Large intestine (tissue), 3 donors: Measurements from ENCODE around the gene KDM4C. TPM values are rescaled to one million over a fixed set of nuclear protein-coding genes. Genes with fewer than 3 reads are reported as not detected.
A peak's percentile ranks its signal among the peaks of the same experiment; 100 is the strongest.
"Not testable (repeated sequence)": the region's sequence is repeated elsewhere in the genome, so short reads cannot be mapped to it uniquely, and the experiment has no call there.

ENCODE experiments used
- DNase-seq, 2 donors: peaks; one replicate each; pipeline versions ENCODE4 v3.0.0 to v3.0.0-alpha.2; 2013
- H3K27ac ChIP-seq: one replicate; pipeline ENCODE4 v1.5.1; 2013; ENCODE audit warnings: low read length
- H3K27me3 ChIP-seq: 2 replicates; pipeline ENCODE4 v1.6.1; 2013; ENCODE audit warnings: low read length; ENCODE audit not compliant: control insufficient read depth, insufficient read depth
- H3K36me3 ChIP-seq: 2 replicates; pipeline ENCODE4 v1.6.1; 2013; ENCODE audit warnings: low read length; ENCODE audit not compliant: control insufficient read depth, insufficient read depth
- H3K4me1 ChIP-seq: one replicate; pipeline ENCODE4 v1.6.1; 2013; ENCODE audit warnings: low read length; ENCODE audit not compliant: control insufficient read depth, insufficient read depth
- H3K4me3 ChIP-seq: one replicate; pipeline ENCODE4 v1.5.1; 2013; ENCODE audit warnings: low read length
- H3K9me3 ChIP-seq: one replicate; pipeline ENCODE4 v1.6.1; 2013; ENCODE audit warnings: mild to moderate bottlenecking, low read depth, low read length, moderate library complexity; ENCODE audit not compliant: control insufficient read depth
- WGBS: methylation state at CpG from one replicate; pipeline ENCODE4 v1.1.5; 2013; ENCODE audit warnings: low lambda C conversion rate; ENCODE audit not compliant: insufficient coverage; 5-methylcytosine and 5-hydroxymethylcytosine counted together
- polyA plus RNA-seq: library from polyadenylated mRNA; unstranded; fragments of 120-200 nt; gene quantifications from one replicate; pipeline ENCODE4 v1.2.1, GENCODE V29; 2013

Gene KDM4C
- polyA plus RNA-seq, 1 donor, result 27.2 TPM

GRCh38 chr9:6802926-6803325 is 45.2 kb downstream of the KDM4C start:
- H3K4me1 ChIP-seq, result no peaks in the 10 kb centered on the region
- H3K27ac ChIP-seq, result no peak overlapping the region
- H3K9me3 ChIP-seq, result peaks cover 13% of the 10 kb centered on the region
- DNase-seq, result peak in 1 of 2 donors; percentile 37
- WGBS, result no CpG with 5 or more reads among the region's 4 CpGs
- H3K4me3 ChIP-seq, result no peak overlapping the region
- H3K36me3 ChIP-seq, result peaks cover 5% of the 10 kb centered on the region
- no peaks in the 10 kb centered on the region for H3K27me3 ChIP-seq

DNA sequence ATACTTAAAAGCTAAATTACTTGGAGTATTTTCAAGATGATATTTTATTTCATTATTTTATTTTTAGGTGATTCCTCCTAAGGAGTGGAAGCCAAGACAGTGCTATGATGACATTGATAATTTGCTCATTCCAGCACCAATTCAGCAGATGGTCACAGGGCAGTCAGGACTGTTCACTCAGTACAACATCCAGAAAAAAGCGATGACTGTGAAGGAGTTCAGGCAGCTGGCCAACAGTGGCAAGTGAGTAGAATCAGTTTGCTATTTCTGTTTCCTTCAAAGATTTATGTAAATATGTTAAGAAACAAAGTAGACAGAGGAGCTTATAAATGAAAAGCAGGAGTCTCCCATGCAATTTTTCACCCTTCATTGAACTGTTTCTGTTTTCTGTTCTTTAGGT is 47.8 kb downstream of the KDM4C start:
- WGBS, result no CpG with 5 or more reads among the region's 1 CpG
- DNase-seq, result no peak

GRCh38 chr9:6806318-6806717 is 48.5 kb downstream of the KDM4C start:
- no CpG with 5 or more reads among the region's 6 CpGs for WGBS

More for the DNA sequence above, 47.8 kb downstream of the KDM4C start:
- Histone ChIP-seq H3K4me3 (no peak overlapping the region), H3K36me3 (peaks cover 5% of the 10 kb centered on the region), H3K4me1 (no peaks in the 10 kb centered on the region), H3K27me3 (no peaks in the 10 kb centered on the region), H3K27ac (no peak overlapping the region), H3K9me3 (peaks cover 7% of the 10 kb centered on the region)

DNA sequence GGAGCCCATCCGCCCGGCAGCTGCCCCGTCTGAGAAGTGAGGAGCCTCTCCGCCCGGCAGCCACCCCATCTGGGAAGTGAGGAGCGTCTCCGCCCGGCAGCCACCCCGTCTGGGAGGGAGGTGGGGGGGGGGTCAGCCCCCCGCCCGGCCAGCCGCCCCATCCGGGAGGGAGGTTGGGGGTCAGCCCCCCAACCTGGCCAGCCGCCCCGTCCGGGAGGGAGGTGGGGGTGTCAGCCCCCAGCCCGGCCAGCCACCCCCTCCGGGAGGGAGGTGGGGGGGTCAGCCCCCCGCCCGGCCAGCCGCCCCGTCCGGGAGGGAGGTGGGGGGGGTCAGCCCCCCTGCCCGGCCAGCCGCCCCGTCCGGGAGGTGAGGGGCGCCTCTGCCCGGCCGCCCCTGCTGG is 49.9 kb downstream of the KDM4C start:
- DNase-seq, H3K27me3 ChIP-seq, H3K4me3 ChIP-seq, H3K9me3 ChIP-seq, H3K4me1 ChIP-seq, H3K27ac ChIP-seq, H3K36me3 ChIP-seq: not testable (repeated sequence)
- WGBS, result no CpG with 5 or more reads among the region's 30 CpGs

More at GRCh38 chr9:6806318-6806717, 48.5 kb downstream of the KDM4C start:
- not testable (repeated sequence) for H3K4me1 ChIP-seq, H3K27ac ChIP-seq, H3K4me3 ChIP-seq, H3K9me3 ChIP-seq, H3K27me3 ChIP-seq, H3K36me3 ChIP-seq, DNase-seq

DNA sequence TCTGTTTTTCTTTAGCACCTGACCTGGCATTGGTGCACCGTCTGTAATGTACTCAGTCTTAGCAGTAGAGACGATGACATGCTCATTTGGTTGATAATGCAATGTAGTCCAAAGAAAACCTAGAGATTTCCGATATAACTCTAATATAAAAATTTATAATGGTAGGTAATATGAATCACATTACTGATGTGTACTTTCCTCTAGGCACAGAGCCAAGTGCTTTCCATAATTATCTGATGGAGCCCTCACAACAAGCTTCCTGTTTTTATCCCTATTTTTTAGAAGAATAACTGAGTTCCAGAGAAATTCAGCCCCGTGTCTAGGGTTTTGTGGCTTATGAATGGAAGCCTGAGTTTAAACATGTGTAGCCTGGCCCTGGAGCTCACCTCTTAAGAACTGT is 53.7 kb downstream of the KDM4C start:
- Histone ChIP-seq H3K9me3 (peaks cover 7% of the 10 kb centered on the region), H3K4me3 (no peak overlapping the region), H3K27ac (no peak overlapping the region), H3K36me3 (peaks cover 2% of the 10 kb centered on the region), H3K27me3 (no peaks in the 10 kb centered on the region), H3K4me1 (no peaks in the 10 kb centered on the region)
- WGBS, result 83% methylated on average over 1 of the region's 4 CpGs
- DNase-seq, result no peak

GRCh38 chr9:6816581-6816980 is 58.8 kb downstream of the KDM4C start:
- Histone ChIP-seq H3K36me3 (no peaks in the 10 kb centered on the region), H3K9me3 (no peaks in the 10 kb centered on the region), H3K4me1 (peaks cover 14% of the 10 kb centered on the region), H3K27me3 (no peaks in the 10 kb centered on the region), H3K4me3 (no peak overlapping the region), H3K27ac (no peak overlapping the region)
- 85% methylated on average over 2 of the region's 3 CpGs for WGBS
- DNase-seq, result no peak

DNA sequence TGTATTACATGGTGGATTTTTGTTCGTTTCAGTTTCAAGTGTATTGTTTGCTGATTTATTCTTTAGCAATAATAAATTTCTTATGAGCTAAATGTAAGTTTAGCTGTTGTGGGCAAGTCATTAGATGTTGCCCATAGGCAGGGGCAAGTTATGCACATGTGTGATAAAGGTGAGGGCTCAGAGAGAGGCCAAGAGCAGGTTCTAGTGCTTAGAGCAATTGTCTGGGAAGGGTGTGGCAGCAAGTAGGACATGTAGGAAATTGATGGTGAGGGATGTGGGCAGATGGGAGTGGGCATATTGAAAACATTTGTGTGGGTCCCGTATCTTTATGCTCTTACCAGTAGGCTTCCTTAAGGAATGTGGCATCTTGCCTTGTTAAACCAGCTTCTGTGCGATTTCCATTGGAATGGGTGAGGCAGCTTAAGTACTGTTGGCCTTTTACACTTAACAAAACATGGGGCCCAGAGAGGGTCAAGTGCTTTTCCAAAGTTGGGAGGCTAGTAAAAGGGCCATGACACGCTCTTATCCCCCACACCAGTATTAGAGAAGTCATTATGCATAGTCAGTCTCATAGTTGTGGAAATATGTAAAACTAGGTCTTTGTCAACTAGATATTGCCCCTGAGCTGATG is 60.6 kb downstream of the KDM4C start:
- H3K9me3 ChIP-seq, result no peaks in the 10 kb centered on the region
- no peaks in the 10 kb centered on the region for H3K27me3 ChIP-seq
- peak in 1 of 2 donors; percentile 18 for DNase-seq
- 100% methylated on average over 1 of the region's 4 CpGs for WGBS
- peaks cover 14% of the 10 kb centered on the region for H3K4me1 ChIP-seq
- peaks cover 4% of the 10 kb centered on the region for H3K36me3 ChIP-seq
- no peak overlapping the region for H3K27ac ChIP-seq
- H3K4me3 ChIP-seq, result no peak overlapping the region

GRCh38 chr9:6819112-6819511 is 61.3 kb downstream of the KDM4C start:
- H3K4me1 ChIP-seq, result peaks cover 14% of the 10 kb centered on the region
- no peak overlapping the region for H3K27ac ChIP-seq
- H3K36me3 ChIP-seq, result peaks cover 7% of the 10 kb centered on the region
- DNase-seq, result peak in 1 of 2 donors; percentile 58
- H3K9me3 ChIP-seq, result no peaks in the 10 kb centered on the region
- 0% methylated on average over 1 of the region's 2 CpGs for WGBS
- H3K27me3 ChIP-seq, result no peaks in the 10 kb centered on the region
- H3K4me3 ChIP-seq, result no peak overlapping the region

- Histone ChIP-seq H3K27ac (no peak overlapping the region), H3K36me3 (peaks cover 7% of the 10 kb centered on the region), H3K27me3 (no peaks in the 10 kb centered on the region), H3K9me3 (no peaks in the 10 kb centered on the region), H3K4me3 (no peak overlapping the region), H3K4me1 (peaks cover 14% of the 10 kb centered on the region)
- 50% methylated on average over 2 of the region's 3 CpGs for WGBS
- no peak for DNase-seq
Measured at GRCh38 chr9:6819529-6819928, 61.8 kb downstream of the KDM4C start.

GRCh38 chr9:6822696-6823095 is 64.9 kb downstream of the KDM4C start:
- no CpG with 5 or more reads among the region's 3 CpGs for WGBS
- Histone ChIP-seq H3K36me3 (peaks cover 12% of the 10 kb centered on the region), H3K4me1 (peaks cover 14% of the 10 kb centered on the region), H3K27me3 (no peaks in the 10 kb centered on the region), H3K4me3 (no peak overlapping the region), H3K9me3 (no peaks in the 10 kb centered on the region), H3K27ac (no peak overlapping the region)
- DNase-seq, result no peak
